GM21423 (cell line): ENCODE results near the gene FCHO1.
"Not testable (repeated sequence)": the region's sequence is repeated elsewhere in the genome, so short reads cannot be mapped to it uniquely, and the experiment has no call there.

Source experiments
- ATAC-seq: cut with Tn5 transposase; IDR thresholded peaks from one replicate; pipeline ENCODE4 v1.9.1; 2021; ENCODE audit warnings: mild to moderate bottlenecking, moderate library complexity; ENCODE audit not compliant: unreplicated experiment

The FCHO1 gene

DNA sequence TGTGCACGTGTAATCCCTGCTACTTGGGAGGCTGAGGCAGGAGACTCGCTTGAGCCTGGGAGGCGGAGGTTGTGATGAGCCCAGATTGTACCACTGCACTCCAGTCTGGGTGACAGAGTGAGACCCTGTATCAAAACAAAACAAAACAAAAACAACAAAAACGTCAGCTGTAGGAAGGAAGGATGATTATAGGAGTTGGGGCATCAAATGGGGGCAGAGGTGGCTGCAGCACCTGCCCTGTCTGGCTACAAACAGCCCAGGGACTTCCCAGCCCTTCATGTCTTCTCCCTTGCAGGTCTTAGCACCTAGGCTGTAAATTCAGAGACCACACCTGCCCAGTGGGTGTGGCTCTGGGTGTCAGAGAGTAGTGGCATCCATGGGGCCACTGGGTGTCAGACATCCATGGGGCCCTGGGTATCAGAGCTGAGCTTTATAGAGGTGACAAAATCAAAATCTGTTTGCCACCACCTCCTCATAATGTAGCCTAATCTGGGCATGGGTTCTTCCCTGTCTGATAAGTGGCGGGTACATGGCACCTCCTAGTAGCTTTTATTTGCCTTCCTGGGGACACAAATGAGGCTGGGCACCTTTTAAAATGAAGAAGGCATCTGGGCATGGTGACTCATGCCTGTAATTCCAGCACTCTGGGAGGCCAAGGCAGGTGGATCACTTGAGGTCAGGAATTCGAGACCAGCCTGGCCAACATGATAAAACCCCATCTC is 38.9 kb downstream of the FCHO1 start:
- ATAC-seq = no peak

DNA sequence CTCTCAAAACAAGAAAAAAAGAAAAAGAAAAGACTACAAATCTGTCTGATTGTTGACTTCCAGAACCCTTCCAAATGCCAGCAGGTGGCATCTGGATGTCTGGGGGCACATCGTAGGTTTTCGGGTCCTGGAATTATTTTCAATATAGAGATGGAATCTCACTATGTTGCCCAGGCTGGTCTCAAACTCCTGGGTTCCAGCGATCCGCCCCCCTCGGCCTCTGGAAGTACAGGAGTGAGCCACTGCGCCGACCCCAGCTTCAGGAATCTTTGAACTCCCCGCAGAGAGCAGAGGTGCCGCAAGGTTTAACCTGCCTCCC is 43.1 kb downstream of the FCHO1 start:
- ATAC-seq = no peak

DNA sequence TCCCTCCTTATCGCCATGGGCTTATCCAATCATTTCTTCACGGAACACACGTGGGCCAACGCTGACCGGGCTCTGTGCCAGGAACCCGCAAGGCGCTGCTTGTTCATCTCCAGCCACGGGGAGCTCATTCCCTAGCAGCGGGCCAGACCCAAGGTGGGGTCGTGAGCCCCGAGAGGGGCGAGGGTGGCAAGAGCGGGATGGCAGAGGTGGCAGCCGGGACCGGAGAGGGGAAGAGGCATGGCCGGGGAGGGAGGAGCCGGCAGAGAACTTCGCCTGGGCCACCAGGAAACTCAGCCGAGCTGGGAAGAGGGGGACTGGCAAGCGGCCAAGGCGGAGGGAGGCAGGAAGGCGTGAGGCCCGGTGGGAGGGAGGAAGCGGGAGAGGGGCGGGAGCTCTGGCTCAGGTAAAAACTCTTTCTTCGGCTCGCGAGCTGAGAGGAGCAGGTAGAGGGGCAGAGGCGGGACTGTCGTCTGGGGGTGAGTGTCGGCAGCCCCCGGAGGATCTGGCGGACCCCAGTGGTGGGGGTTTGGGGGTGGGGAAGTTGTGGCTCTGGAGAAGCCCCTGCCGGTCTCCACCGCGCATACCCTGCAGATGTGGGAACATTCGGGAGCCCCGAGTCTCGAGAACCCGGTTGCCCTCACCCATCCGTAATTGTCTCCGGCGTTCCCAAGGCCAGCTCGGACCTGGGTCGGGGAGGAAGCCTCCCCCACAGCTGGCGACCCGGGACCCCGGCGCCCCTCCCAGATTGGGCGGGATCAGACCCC is 43.6 kb downstream of the FCHO1 start, which contains the start of gene B3GNT3:
Gene B3GNT3, plus strand, starts transcription at position 408 of the 764 bp plus-strand sequence. CDS start 12,670 bp downstream, outside the sequence.
- no peak for ATAC-seq

DNA sequence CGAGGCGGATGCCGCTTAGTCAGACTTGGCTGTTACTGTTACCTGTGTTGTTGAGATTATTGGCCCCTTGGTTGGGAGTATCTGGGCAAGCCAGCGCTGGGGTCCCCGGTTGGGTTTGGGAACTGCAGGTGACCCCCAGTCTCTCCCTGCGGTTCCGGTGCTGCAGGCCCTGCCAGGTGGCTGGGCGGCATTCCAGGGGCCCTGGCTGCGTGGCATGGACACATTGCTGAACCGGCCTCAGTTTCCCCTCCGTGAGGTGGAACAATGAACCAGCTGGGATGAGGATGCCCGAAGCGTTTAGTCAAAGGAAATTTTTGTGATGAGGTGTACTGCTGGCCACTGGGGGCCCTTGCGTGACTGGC is 44.2 kb downstream of the FCHO1 start:
- no peak for ATAC-seq

DNA sequence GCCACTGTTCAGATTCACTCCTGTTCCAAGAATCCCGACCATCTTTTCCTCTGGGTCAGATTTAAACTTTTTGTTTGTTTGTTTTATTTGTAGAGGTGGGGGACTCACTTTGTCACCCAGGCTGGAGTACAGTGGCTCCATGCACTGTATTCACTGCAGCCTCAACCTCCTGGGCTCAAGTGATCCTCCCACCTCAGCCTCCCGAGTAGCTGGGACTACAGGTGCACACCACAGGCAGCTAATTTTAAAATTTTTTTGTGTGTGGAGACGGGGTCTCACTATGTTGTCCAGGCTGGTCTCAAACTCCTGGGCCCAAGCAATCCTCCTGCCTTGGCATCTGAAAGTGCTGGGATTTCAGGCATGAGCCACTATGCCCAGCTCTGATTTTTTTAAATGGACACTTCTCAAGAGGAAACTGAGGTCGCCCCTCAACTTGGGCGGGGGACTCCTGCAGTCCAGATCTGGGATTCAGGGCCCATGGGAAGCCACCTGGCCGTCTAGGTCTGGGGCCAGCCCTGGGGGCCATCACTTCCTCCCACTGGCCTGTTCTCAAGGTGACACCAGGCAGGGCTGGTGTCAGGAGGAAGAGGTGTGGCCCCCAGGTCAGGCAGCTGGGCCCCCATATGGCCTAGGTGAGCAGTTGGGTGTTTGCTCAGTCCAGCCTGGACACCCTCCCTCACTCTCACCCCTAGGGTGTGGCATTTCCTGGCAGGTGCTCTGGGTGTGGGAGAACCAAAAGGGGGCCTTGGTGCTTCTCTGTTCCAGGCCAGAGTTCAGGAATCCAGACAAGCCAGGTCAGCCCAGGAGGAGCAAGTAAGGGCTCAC is 44.9 kb downstream of the FCHO1 start:
- no peak for ATAC-seq

DNA sequence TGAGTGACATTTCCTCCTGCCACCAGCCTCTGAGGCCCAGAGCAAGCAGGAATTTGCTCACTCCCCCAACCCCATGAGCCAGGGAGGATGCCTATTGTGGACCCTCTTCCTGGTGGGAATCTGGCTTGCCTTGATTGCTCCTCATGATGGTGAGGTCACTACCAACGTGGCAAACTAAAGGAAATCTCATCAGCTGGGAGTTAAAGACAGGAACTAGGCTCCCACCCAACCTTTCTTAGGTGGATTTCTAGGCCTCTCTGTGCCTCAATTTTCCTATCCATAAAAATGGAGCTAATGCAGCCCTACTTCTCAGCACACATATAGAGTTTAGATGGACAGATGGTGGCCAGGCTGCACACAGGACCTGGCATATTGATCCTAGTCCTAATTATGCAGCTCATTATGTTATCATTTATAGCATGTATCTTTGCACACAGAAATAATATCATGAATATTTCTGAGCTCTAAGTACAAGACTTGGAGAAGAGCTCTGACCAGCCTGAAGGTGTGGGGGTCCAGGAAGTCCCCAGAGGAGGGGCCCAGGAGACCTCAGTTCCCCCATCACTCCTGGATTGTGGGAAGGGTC is 45.7 kb downstream of the FCHO1 start:
- no peak for ATAC-seq

DNA sequence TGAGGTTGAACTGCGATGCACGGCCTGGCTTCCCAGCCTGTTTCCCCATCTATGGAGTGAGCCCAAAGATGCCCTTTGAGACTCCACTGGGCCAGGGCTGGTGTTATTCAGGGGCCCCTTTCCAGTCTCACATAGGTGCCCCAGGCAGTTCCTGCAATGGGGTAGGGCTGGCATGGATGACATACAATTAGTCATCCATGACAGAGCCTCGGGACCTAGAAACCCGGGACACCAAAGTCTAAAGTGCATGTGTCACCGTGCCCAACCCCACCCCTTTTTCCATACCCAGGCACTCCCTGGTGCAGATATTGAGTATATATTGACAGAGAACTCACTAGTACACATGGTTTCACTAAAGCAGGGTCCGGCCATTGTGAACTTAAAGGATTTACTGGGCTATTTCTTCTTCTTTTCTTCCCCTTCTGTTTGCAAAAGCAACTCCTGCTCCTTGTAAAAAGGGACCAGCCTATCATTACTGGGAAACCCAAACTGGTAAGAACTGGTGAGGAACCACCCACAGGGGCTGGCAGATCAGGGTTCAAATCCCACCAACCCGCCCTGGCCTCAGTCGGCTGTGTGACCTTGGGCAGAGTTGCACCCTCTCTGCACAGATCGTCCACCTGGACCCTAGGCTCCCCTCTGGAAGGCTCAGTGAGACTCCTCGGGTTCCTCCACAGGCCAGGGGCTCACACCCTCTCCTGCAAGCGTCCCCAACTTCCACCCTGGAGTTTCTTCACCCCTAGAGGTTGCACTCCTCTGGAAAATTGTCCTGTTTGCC is 46.3 kb downstream of the FCHO1 start:
- no peak for ATAC-seq

DNA sequence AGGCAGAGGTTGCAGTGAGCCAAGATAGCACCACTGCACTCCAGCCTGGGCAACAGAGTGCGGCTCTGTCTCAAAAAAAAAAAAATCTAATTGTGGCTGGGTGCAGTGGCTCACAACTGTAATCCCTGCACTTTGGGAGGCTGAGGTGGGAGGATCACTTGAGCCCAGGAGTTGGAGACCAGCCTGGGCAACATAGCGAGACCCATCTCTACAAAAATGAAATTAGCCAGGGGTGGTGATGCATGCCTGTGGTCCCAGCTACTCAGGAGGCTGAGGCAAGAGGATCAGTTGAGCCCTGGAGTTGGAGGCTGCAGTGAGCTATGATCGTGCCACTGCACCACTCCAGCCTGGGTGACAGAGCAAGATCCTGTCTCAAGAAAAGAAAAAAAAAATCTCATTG is 47.3 kb downstream of the FCHO1 start:
- not testable (repeated sequence) for ATAC-seq

DNA sequence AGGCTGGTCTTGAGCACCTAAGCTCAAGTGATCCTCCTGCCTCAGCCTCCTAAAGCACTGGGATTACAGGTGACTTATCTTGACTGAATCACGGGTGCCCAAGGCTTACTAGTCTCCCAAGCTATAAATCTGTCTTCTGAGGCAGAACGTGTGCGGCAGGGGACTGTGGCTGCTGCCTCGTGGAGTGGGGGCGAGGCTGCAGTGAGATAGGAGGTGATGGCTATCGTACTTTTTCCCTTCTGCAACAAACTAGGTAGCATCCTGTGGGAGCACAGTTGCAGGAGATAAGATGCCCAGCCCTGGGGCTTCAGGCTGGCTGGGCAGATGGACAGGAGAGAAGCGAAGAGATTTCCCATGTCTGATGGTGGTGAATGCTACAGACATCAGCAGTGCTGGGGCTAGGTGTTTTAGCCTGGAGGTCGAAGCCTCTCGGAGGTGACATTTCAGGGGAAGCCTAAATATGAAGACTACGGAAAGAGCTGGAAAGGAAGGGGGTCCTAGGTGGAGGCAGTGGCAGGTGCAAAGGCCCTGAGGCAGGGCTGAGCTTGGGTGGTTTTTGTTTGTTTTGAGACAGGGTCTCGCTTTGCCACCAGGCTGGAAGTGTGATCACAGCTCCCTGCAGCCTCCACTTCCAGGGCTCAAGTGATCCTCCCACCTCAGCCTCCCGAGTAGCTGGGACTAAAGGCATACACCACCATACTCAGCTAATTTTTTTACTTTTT is 51.0 kb downstream of the FCHO1 start:
- ATAC-seq = no peak

DNA sequence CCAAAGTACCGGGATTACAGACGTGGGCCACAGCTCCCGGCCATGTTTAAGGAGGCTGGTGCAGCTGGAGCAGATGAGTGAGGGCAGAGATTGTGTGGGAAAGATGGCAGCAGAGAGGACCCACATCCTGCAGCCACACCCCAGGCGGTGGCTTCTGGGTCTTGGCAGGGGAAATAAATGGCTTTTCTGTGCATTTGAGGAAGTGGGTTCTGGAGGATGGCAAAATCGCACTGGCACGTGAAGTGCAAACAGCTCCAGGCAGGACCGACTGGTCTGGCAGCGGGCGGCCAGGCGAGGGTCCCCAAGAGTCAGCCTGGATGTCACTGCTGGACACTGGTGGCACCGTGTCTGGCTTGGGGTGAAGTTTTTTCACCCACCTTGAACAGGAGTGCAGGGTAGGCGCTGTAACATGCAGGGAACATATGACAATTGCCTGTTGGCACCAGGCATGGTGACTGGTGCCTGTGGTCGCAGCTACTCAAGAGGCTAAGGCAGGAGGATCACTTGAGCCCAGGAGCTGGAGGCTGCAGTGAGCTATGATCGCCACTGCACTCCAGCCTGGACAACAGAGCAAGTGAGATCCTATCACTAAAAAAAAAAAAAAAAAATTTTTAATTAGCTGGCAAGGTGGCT is 52.1 kb downstream of the FCHO1 start:
- ATAC-seq = no peak

DNA sequence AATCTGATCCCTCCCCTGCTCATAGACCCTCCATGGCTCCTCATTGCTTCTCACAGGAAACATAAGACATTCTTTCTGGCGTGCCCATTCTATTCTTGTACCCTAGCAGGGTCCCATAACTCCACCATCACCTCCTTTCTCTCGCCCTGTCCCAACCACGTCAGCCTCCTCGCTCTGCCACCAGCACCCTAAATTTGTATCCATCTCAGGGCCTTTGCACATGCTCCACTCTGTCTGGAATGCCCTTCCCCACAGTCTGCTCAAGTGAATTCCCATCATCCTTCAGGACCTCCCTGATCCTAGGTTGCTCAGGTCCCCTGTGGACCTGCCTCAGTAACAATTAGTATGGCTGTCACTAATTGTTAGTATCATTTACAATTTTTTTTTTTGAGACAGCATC is 54.1 kb downstream of the FCHO1 start:
- ATAC-seq = no peak

DNA sequence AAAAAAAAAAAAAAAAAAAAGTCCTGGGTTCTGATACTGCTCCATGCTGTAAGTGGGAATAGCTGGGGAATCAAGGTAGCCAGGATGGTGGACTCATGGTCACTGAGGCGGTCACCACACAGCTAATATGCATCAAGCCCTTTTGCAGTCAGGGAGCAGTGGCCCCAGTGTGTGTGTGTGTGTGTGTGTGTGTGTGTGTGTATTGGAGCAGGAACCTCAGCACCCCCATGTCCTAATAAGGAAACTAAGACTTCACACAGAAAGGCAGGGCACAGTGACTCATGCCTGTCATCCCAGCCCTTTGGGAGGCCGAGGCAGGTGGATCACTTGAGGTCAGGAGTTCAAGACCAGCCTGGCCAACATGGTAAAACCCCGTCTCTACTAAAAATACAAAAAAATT is 55.7 kb downstream of the FCHO1 start:
- no peak for ATAC-seq

DNA sequence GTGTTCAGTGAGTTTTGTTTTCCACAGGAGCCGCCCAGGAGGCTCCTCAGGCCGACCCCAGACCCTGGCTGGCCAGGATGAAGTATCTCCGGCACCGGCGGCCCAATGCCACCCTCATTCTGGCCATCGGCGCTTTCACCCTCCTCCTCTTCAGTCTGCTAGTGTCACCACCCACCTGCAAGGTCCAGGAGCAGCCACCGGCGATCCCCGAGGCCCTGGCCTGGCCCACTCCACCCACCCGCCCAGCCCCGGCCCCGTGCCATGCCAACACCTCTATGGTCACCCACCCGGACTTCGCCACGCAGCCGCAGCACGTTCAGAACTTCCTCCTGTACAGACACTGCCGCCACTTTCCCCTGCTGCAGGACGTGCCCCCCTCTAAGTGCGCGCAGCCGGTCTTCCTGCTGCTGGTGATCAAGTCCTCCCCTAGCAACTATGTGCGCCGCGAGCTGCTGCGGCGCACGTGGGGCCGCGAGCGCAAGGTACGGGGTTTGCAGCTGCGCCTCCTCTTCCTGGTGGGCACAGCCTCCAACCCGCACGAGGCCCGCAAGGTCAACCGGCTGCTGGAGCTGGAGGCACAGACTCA is 56.5 kb downstream of the FCHO1 start:
- ATAC-seq = no peak

DNA sequence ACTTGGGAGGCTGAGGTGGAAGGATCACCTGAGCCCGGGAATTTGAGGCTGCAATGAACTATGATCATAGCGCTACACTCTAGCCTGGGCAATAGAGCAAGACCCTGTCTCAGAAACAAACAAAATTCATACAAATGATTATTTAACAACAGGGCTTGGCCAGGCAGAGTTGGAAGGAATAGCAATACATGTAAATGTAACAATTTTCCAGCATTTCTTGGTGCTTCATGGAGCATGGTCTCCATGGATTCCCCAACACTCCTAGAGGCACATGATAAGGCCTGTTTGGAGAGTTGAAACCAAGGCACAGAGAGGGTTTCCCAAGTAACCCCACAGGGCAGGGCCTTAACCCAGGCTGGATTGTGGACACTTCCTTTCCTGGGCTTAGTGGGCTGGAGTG is 59.8 kb downstream of the FCHO1 start:
- ATAC-seq = no peak

DNA sequence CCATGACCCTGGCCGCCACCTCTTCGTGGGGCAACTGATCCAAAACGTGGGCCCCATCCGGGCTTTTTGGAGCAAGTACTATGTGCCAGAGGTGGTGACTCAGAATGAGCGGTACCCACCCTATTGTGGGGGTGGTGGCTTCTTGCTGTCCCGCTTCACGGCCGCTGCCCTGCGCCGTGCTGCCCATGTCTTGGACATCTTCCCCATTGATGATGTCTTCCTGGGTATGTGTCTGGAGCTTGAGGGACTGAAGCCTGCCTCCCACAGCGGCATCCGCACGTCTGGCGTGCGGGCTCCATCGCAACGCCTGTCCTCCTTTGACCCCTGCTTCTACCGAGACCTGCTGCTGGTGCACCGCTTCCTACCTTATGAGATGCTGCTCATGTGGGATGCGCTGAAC is 60.4 kb downstream of the FCHO1 start:
- ATAC-seq = no peak

DNA sequence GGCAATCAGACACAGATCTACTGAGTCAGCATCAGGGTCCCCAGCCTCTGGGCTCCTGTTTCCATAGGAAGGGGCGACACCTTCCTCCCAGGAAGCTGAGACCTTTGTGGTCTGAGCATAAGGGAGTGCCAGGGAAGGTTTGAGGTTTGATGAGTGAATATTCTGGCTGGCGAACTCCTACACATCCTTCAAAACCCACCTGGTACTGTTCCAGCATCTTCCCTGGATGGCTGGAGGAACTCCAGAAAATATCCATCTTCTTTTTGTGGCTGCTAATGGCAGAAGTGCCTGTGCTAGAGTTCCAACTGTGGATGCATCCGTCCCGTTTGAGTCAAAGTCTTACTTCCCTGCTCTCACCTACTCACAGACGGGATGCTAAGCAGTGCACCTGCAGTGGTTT is 60.8 kb downstream of the FCHO1 start:
- no peak for ATAC-seq

DNA sequence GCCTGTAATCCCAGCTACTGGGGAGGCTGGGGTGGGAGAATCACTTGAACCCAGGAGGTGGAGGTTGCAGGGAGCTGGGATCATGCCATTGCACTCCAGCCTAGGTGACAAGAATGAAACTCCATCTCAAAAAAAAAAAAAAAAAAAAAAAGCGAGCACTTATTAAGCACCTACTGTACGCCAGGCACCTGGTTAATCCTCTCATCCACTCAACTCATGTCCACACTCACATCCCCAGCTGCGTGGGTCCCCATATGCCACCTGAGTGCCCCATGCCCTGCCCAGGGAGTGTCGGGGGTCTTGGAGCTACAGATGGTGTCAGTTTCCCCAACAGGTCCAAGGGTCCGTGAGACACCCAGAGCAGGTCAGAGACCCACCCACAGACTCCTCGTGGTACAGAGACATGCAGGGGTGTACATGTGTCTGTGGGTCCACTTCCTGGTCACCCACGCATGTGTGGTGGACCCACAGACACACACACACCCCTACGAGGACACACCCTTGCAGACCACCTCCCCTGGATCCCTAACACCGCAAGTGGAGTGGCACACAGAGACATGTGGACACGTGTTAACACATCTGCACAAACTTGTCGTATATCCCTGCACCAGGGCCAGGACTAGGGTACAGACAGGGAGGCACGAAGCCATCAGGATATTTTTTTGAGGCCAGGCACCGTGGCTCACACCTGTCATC is 66.5 kb downstream of the FCHO1 start:
- ATAC-seq = no peak

DNA sequence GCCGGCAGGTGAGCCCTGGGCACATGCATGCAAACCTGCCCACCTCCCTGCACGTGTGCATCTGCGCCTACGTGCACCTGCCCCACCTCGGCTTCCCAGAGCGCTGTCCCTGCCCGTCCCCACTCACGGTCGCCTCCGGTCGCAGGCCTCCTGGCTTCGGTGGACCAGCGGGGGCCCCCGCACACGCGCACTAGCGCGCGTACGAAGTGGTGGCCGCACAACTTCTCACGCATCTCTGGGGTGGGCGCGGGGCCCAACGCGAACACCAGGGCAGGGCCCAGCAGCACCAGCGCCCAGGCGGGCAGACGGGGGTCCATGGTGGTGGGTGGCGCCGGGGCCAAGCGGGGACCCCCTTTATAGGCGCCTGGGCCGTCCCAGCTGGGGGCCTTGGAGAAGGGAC is 69.9 kb downstream of the FCHO1 start, which contains the start of gene INSL3:
Gene INSL3, minus strand, starts transcription at position 330 of the 400 bp plus-strand sequence. Its CDS starts 13 bp downstream, at position 317.
- ATAC-seq = no peak
